Kidney glomerular epithelial cell (primary cell): ENCODE measurements around the gene MRPS11.
"Not testable (repeated sequence)": the region's sequence is repeated elsewhere in the genome, so short reads cannot be mapped to it uniquely, and the experiment has no call there.

Source experiments
- DNase-seq: peaks from one replicate; lab custom pipeline; 2025; lab: John Stamatoyannopoulos, UW

The MRPS11 gene

DNA sequence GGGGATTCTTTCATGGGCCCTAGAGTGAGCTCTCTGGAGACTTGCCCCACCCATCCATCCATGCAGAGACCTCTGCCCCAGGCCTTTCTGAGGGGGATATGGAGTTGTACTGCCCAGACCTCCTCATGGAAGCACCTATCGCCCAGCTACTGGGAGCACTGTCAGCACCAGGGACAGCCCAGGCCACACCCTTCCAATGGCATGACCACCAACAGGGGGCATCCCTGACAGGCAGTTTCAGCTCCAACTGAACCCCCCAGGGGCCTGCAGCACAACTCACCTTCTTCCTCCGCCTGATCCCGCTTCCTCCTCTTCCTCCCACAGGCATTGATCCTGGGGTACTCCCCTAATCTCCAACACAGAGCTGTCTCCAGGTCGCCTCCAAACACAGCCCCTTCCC lies 21.8 kb downstream of the MRPS11 start:
- DNase-seq = no peak

DNA sequence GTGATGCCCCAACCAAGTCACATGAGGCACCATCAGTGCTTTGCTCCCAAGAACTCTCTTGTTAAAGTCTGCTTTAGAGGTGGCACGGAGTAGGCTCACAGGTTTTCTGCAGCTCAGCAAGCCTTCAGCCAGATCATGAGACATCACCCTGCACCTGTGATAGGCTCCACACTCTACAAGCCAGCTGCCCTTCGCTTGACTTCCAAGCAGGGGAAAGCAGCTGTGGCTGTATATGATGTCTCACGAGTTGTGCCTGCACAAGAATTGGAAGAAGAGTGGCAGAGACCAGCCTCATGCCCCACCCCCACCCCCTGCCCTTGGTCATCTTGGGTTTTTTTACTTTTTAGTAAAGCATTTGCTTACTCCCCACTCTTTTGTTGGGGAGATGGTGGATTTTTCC lies 22.5 kb downstream of the MRPS11 start:
- DNase-seq = no peak

DNA sequence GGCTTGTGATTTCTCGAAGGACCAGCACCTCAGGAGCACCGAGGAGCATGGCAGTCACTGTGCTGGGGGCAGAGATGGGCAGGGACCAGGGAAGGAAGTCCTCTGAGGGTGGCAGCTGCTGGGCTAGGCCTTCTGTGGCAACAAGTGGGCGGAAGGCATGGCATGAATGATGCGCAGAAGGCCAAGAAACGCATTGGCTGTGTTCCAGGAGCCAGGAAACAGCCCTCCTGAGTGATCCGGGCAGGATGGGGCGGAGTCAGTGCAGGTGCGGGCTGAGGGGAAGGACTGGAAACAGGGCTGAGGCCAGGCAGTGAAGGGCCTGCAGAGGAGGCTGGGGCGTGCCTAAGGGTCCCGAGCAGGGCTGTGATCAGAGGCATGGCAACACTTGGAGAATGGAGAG lies 23.6 kb downstream of the MRPS11 start:
- no peak for DNase-seq

DNA sequence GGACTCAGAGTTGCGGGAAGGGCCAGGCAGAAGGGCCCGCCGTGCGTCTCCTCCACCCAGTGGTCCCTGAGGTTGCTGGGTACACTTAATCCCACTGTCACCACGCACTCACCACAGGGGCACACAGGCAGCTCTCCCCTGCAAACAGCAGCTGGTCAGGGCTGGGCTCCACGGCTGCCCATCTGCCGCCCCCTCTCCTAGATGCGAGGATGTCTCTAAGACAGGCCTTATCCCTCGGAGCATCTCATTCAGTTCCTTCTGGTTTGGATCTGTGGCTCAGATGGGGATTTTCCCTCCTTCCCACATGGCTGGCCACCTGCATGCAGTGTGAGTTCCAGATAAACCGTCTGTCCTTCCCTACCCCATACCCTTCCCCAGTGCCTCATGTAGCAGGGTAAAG lies 26.3 kb downstream of the MRPS11 start:
- DNase-seq = no peak

DNA sequence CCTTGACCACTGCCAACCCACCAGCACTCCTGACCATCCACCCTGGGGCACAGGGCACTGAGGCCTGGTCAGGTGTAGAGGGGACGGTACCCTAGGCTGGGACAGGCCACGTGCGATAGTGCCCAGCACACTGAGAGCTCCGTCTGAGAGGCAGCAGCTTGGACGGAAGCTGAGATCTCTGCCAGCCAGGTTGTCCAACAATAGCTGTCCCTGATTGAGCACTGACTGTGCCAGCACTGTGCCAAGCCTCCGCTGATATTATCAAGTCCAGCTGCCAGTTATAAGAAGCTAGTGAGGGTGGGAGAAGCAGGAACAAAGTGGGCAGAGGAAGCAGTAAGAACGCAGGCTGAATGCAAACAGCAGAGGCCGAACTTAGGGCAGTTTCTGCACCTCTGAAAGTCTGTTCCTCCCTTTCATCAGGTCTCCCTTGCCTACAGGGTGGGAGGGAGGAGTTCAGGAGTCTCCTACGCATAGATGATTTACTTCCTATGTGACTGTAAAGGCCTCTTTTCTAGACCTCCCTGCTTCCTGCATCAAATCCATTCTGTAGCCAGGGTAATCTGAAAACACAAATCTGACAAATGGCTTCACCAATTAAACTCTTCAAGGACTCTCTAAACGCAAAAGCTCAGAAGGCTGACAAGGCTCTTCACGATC lies 29.7 kb downstream of the MRPS11 start:
- DNase-seq = no peak

DNA sequence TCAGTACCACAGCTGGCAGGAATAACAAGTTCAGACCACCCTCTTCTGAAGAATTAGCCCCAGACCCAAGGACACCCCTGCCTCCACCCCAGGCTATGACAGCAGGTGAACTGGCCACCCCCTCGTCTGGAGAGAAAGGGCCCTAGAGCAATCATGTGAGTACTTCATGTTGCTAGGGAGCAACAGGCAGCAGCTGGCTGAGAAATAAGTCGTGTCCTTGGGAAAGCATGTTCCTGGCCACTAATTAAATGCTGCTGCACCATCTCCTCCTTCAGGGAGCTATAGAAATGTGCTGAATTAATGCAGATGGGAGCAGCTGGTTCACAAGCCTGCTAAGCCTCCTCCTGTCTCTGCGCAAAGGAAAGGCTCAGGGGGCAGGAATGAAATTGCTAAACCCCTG lies 31.5 kb downstream of the MRPS11 start:
- no peak for DNase-seq

DNA sequence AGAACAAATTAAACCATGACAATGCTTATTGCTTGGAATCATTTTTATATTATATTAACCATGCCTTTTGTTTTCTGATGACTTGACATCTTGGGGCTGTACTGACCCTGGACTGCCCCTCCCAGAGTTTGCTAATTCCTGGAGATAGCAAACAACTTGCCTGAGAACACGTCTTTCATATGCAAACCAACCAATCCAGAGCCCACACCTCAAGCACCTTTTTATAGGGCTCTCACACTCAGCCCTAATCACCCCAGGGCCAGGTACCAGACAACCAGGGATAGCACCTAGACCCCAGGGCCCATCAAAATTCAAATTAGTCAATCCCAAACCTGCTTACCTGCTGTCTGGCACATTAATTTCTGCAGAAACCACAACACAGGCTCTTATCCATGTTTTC lies 36.9 kb downstream of the MRPS11 start:
- DNase-seq = no peak

DNA sequence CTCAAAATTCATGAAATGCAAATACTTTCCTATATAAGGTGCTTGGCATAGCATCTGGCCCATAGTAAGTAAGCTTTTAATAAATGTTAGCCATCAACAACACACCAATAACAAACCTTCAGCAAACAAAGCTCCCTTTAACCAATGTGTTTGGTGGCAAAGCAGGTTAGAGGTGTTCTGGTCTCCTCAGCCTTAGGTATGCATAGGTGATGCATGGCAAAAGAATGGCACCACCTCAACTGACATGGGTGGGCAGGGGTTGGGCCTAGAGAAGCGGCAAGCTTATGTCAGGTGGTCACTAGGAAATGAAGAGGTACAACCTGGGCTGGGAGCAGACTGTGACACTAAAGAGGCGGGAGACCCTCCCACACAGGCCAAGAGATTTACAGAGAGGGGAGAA lies 38.2 kb downstream of the MRPS11 start:
- no peak for DNase-seq

DNA sequence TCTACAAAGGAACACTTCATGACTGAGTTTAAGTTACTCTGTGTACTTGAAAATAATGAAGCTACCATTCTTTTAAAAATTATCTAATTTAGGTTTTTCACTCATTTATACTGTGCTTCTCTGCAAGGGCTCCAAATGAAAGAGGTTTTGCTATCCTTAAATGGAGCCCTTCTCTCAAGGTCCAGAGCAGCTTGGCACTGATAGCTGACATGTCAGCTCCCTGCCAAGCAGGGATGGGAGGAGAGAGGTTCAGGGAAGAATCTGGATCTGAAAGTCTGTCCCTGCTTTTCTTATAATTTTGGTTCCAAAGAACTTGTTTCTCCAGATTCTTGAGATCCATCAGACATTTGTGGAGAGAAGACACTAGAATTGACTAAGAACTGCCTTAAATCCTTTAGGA lies 39.1 kb downstream of the MRPS11 start:
- DNase-seq = no peak

DNA sequence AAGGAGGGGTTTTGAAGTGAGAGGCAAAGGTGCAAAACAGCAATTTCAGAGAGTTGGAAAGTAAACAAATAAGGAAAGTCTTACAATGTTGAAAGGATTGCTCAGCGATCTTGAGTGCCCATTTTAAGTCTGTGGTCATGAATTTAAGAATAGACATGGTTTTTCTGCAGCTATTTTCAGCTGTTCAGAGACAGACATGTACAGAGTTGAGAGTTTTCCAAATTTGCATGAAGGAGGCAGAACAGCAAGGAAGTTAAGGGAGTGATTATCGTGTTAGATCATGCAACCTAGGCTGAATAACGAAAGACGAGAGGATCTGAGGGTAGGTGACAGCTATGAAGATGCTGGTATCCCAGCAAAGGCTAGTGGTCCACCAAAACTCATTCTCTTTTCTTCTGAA lies 41.8 kb downstream of the MRPS11 start:
- no peak for DNase-seq

DNA sequence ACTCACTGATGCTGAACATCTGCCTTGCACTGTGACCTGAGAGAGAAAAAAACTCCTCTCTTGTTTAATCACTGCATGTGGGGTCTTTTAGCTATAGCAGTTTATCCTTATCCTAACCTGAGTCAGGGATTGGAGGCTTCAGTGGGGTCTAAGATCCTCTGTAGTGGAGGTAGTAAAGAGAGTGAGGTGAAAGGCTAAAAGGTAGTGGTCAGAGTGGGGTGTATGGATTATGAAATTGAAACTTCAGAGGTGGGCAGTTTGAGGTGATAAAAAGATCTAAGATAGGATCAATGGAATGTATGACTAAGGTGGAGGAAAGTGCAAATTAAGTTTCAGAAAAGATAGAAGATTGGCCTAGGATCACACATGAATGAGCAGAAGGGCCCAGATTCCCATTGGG lies 42.5 kb downstream of the MRPS11 start:
- DNase-seq = no peak

DNA sequence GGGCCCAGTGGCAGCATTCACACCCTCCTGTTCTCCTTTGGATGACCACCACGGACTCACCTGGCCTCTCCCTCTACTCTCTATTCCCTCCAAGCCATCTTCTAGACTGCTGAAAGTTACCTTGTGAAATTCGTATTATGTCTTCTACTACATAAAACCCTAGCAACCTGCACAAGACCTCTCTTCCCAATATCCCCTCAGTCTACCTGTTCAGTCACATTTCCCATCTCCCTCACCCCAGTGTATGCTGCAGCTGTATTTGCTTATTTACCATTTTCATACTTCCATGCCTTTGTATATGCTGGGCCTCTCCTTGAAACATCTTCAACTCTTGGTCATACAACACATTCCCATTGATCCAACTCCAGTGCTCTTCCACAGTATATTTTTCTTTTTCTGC lies 43.7 kb downstream of the MRPS11 start:
- DNase-seq = no peak

DNA sequence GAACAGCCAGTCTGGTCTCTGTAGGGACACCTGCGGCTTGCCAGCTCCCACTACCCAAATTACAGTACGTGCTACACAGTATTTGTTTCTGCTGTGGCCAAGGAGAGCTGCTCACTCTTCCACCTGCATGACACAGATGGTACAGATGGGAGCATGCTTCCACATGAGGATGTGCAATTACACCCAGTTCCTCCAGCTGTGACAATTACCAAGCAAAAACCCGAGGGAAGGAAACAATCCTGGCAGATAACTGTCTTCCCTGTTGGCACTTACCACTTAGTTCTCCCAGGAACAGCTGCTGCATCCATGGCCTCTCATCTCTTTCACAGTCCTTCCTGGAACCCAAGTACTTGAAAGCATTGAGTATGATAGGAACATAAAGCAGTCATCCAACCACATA lies 44.6 kb downstream of the MRPS11 start:
- no peak for DNase-seq

DNA sequence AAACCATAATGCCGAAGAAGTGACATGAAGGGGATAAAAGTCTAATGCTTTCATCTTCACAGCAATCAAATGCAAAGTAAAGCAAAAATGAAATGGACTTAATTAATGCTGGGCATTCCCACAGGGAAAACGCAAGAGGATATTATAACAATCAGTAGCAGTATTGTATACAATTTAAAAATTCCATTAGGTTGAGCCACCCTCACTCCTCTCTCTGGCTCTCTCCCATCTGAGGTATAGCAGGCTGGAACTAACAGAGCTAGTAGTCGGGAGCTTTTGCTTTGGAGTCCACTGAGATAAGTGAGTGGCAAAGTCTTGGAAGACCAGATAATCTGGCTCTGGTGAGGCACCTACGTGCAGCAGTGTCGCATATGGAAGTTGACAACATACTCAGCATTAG lies 45.1 kb downstream of the MRPS11 start:
- no peak for DNase-seq

DNA sequence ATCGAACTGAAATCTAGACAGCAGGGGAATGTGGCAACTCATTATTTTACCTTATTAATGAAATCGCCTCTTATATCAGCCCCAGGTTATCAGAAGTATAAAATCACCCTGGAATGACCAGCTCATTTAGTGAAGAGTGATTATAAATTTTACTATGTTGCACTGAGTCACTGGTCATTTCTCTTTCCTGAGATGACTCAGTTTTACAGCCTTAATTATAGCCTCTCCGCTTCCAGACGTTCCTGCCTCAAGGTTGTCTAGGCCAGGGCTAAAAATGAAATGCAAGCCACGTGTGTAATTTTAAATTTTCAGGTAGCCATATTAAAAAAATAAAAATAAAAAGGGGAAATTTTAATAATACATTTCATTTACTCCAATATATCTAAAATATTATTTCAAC lies 45.7 kb downstream of the MRPS11 start:
- no peak for DNase-seq

DNA sequence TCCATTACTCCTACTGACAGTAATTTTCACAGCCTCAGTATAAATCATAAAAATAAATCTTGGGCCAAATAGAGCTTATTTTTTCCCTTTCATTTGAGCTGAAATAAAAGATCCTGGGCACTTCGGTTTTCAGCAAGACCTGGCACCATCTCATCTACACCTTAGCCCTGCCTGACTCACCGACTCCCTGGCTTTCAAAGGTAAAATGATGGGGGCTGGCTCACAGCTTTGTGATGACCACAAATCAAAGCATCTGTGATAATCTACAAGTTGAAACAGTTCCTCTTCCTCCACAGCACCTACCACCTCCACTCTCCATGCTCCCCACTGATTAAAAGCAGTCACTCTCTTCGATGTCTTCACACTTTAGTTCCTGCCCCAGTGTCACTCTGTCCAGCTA lies 51.4 kb downstream of the MRPS11 start:
- no peak for DNase-seq

DNA sequence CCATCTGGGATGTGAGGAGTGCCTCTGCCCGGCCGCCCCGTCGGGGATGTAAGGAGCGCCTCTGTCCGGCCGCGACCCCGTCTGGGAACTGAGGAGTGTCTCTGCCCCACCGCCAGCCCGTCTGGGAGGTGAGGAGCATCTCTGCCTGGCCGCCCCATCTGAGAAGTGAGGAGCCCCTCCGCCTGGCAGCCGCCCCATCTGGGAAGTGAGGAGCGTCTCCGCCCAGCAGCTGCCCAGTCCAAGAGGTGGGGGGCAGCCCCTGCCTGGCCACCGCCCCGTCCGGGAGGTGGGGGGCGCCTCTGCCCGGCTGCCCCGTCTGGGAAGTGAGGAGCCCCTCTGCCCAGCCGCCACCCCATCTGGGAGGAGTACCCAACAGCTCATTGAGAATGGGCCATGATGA lies 56.6 kb downstream of the MRPS11 start:
- DNase-seq = not testable (repeated sequence)

DNA sequence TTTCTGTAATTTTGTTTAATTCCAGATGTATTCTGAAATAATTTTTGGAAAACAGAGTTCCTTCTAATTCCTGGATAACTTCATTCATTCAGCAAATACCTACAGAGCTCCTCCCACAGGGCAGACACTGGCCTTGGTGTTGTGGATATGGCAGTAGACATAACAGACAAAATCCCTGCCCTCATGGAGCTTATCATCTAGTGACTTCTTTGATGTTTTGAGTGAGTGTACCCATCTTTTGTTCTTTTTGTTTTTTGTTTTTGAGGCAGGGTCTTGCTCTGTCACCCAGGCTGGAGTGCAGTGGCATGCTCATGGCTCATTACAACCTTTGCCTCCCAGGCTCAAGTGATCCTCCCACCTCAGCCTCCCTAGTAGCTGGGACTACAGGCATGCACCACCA lies 57.9 kb downstream of the MRPS11 start:
- no peak for DNase-seq

DNA sequence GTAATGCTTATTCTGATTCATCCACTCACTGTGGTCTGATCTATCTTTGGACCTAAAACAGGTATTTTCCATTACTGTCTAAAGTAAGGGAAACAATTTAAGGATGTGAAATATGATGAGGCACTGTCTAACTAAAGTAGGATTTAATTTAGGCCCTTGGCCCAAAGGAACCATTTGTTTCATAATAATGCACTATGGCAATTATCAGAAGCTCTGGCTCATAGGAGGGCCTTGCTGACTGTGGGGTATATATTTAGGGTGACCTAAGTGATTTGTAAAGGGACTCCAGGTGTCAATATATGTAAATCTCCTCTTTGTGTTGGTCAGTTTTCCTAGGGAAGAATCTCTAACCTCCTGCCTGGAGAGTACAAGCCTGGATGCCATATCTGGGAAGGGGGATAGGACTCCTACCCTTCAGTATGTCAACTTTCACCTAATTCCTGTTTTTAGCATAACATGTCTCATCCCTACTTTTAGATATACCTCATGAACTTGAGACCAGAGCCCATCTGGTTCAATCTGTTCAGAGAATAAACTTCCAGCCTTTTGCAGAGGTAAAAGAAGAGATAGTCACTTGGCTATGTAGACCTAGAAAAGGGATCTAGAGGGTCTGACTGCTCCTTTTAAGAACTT lies 58.9 kb downstream of the MRPS11 start:
- no peak for DNase-seq

DNA sequence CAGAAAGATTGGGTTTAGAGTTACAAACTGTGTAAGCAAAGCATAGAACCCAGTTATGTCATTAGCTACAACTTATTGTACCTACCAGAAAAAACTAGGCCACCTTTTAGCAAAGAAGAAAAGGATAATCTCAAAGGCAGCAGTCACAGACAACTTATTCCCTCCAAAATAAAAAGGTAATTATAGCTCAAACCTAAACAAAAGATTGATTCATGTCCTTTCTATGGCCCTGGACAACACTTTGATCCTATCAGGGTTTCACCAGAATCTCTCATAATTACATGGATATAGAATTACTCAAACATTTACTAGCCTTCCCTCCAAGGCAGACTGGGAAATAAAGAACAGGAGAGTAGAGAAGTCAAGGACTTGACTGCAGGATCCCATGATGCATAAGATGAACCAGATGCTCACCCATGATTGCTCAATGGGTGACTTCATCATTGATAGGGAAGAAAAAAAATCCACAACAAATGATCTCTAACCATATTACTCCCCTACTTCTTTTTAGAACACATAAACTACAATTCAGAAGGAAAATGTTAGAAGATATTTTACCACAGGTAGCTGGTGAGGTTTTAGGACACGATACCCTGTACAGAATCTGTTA lies 61.6 kb downstream of the MRPS11 start:
- DNase-seq = no peak
